Mucosa of descending colon (tissue), 3 donors: ENCODE results near the gene CNOT11. TPM values are rescaled to one million over a fixed set of nuclear protein-coding genes. Genes with fewer than 3 reads are reported as not detected.
A peak's percentile ranks its signal among the peaks of the same experiment; 100 is the strongest.

ENCODE experiments used
- ATAC-seq: fragments of 200-7000 bp; cut with Tn5 transposase; one replicate; pipeline ENCODE4 v1.9.1; 2020; ENCODE audit warnings: mild to moderate bottlenecking, moderate library complexity
- DNase-seq, 3 donors: peaks; one replicate each; pipeline ENCODE4 v3.0.0-alpha.2; 2020
- H3K36me3 ChIP-seq: fragments of 200-600 bp; one replicate; pipeline ENCODE4 v1.8.0; 2021; ENCODE audit warnings: low read depth, mild to moderate bottlenecking
- H3K4me1 ChIP-seq: fragments of 200-600 bp; one replicate; pipeline ENCODE4 v1.8.0; 2021; ENCODE audit warnings: low read depth, mild to moderate bottlenecking
- H3K4me3 ChIP-seq: fragments of 200-600 bp; one replicate; pipeline ENCODE4 v1.8.0; 2021; ENCODE audit warnings: mild to moderate bottlenecking
- H3K9me3 ChIP-seq: fragments of 200-600 bp; one replicate; pipeline ENCODE4 v1.8.0; 2021; ENCODE audit warnings: mild to moderate bottlenecking
- intact Hi-C, 2 donors: fragments of 100-400 bp; cut with DNase I in 1 of 2; cut with micrococcal nuclease in 1 of 2; formaldehyde crosslinking; loops; one replicate each; pipeline versions ENCODE4 v1.11.0 to v1.11.1; 2022; cut with DNase I, micrococcal nuclease
- total RNA-seq, 3 donors: library from RNA; stranded (reverse); fragmentation: NEBNext Ultra II Directional in 2 of 3; extraction: Animal tissue kit (Norgen Biotek cat#: 25700) in 2 of 3; gene quantifications; one replicate each; pipeline versions ENCODE4 v1.2.1 to v1.2.4, GENCODE V29; 2021 to 2023
- TF ChIP-seq, protein P1 (sequence below): fragments of 200-600 bp; IDR thresholded peaks from one replicate; pipeline ENCODE4 v1.8.0; 2022; ENCODE audit warnings: antibody characterized with exemption, mild to moderate bottlenecking
- donor health status: DM: no; HTN: no; CAD: no; lungs with moderate emphysema.
- donor health status: DM: no; HTN: no; CAD: no.
- donor health status: DM: no; HTN: yes; CAD: no.

Gene CNOT11
- total RNA-seq, 3 donors from 2014 or later = 39.3 to 56.7 (median 54.4) TPM

DNA sequence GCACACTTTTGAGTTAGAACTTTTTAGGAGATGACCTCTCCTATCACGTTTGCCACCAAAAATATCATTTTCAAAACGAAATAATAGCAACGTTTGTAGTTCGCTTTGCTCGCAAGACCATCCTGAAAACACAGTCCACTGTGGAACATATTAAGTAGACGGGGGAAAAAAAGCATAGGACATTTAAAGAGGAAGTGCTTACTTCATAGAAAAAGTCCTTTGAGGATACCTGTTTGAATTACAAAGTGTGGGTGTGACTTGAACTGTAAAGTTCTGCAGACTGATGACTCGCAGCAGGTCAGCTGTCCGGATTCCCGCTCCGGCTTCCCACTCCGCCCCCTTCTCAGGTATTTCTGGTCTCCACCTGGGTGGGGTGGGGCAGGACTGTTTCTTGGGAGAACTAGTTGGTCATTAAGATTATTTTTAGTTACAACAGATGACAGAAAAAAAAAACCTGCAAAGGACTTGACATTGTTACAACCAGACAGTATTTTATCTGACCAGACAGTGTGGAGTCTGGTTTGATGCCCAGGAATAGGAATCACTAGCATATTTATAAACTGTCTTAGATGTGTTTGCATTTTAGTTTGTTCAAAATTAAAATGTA lies 13.3 kb downstream of the CNOT11 start:
- Histone ChIP-seq H3K4me3 (no peak overlapping the region), H3K9me3 (no peaks in the 10 kb centered on the region), H3K4me1 (peaks cover 11% of the 10 kb centered on the region), H3K36me3 (no peaks in the 10 kb centered on the region)
- intact Hi-C loops = no loop called here
- DNase-seq = peak; percentile 79 to 85 (median 79)
- peak; percentile 96 for ATAC-seq
- TF ChIP-seq, protein P1, sequence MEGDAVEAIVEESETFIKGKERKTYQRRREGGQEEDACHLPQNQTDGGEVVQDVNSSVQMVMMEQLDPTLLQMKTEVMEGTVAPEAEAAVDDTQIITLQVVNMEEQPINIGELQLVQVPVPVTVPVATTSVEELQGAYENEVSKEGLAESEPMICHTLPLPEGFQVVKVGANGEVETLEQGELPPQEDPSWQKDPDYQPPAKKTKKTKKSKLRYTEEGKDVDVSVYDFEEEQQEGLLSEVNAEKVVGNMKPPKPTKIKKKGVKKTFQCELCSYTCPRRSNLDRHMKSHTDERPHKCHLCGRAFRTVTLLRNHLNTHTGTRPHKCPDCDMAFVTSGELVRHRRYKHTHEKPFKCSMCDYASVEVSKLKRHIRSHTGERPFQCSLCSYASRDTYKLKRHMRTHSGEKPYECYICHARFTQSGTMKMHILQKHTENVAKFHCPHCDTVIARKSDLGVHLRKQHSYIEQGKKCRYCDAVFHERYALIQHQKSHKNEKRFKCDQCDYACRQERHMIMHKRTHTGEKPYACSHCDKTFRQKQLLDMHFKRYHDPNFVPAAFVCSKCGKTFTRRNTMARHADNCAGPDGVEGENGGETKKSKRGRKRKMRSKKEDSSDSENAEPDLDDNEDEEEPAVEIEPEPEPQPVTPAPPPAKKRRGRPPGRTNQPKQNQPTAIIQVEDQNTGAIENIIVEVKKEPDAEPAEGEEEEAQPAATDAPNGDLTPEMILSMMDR = no peak

DNA sequence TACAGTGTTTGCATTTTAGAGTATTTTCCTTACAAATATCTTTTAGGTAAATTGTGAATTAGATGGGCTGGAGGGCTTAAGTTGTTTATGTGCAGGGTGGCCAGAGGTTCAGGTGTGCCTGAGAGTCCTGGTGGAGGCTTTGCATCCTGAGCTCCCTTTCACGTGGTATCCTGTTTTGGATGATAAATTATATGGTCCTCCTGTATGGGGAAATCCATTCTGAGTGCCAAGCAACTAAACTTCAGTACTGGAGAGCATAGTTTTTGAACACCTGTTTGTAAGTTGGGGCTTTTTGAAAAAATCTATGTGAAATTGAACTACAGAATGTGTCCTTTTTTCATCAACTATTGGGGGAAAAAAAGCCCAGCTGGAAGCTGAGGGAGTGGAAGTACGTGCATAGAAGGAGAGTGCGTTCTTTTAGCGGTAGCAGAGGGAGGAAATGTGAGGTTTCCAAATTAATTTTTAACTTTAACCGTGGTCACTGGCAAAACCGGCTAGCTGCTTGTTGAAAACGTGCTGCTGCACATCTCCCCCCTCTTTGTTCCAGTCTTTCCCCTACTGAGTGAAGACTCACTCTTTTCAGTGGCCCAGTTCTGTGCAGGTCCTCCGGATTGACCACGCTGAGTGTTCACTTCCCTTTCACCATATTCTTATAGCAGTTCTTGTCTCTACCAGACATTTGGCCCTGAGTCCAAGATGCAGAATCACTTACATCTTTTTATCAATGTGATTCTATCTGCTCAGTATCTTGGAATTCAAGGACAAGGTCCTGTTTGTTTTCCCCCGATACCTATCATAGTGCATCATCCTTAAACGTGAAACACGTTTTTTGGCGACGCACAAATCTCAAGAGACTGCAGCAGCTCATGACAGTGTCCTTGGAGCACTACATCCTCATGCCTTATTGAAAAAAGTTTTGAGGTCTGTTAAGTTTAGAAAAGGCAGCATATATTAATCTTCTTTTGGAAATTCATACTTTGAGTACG lies 15.3 kb downstream of the CNOT11 start:
- TF ChIP-seq, protein P1 = no peak
- no peak for DNase-seq
- ATAC-seq = peak; percentile 57

DNA sequence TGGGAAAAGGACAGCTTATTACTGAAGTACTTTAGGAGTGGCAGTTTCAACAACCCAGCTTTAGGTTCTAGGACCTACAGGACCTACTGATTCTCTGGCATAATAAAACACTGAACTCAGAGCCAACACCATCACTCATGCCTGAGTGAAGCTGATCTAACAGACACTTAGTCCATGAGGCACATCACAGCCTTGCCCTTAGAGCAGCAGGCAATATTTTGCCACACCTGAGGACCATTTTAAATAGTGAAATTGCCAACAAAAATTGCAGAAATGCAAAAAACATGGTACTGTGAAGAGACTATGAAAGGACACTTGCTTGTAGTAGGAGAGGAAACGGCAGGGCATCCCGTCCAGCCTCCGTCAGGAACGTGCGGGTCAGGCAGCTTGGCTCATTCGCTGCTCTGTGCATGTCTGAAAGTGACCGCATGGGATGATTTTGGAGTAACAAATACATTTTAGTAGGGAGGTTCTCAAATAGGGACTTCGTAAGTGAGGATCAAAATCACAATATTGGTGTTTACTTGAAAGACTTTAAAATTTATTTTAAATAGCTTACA lies 18.1 kb downstream of the CNOT11 start:
- H3K36me3 ChIP-seq = no peaks in the 10 kb centered on the region
- TF ChIP-seq, protein P1 = no peak
- ATAC-seq (no peak), DNase-seq (no peak)
- intact Hi-C loops = no loop called here
- no peaks in the 10 kb centered on the region for H3K9me3 ChIP-seq
- H3K4me1 ChIP-seq = peaks cover 11% of the 10 kb centered on the region
- no peak overlapping the region for H3K4me3 ChIP-seq

More for the DNA sequence above, 15.3 kb downstream of the CNOT11 start:
- H3K4me1 ChIP-seq = peaks cover 11% of the 10 kb centered on the region
- no peaks in the 10 kb centered on the region for H3K36me3 ChIP-seq
- no peaks in the 10 kb centered on the region for H3K9me3 ChIP-seq
- H3K4me3 ChIP-seq = no peak overlapping the region
- intact Hi-C loops = no loop called here

DNA sequence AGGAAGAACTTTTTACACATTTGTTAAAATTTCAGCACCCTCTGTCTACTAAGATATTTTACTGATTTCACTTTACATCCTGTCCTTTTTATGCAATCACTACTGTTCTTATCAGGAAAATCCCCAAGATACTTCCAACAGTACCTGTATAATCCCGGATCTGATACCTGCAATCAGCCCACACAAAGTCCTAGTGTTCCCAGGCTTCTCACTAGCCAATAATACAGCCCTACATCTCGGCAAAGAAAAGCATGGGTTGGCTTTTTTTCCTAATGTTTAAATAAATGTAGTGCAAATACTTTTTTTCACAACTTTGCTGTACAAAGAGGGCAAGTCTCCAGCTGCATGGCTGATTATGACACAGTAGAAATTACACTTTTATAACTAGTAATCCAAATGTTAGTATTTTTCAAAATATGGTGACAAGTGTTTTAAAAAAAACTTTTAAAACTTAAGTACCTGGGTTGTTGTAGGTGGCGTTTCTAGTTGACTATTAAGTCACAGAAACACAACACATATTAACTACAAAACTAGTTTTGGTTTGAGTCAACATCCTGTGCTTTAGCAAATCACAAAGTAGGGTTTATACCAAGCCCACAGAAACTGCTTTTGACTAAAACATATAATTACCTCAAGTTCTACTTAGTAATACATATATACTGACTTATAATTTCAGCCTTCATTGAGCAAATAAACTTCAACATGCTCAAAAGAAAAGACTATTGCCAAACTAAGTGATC lies 19.5 kb downstream of the CNOT11 start:
- Histone ChIP-seq H3K9me3 (no peaks in the 10 kb centered on the region), H3K36me3 (no peaks in the 10 kb centered on the region), H3K4me1 (peaks cover 5% of the 10 kb centered on the region), H3K4me3 (no peak overlapping the region)
- DNase-seq = no peak
- no peak for ATAC-seq
- intact Hi-C loops = no loop called here
- TF ChIP-seq, protein P1 = no peak

DNA sequence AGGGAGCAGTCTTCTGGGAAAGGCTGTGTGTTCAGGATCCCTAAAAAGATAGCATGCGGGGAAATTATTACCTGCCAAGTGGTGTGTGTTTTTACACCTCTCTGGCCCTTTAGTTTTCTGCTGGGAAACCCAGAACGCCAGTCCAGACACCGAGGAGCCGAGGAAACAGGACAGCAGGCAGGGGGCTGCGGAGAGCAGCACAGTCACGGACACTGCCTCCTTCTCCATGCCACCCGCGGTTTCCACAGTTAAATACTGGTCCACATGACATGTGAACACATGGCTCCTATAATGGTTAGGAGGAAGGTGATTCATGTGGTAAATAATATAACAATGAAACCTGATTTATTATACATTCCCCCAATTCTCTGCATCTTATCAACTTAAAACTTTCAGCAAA lies 20.4 kb downstream of the CNOT11 start:
- Histone ChIP-seq H3K36me3 (no peaks in the 10 kb centered on the region), H3K4me3 (no peak overlapping the region), H3K4me1 (peaks cover 2% of the 10 kb centered on the region), H3K9me3 (no peaks in the 10 kb centered on the region)
- DNase-seq (no peak), ATAC-seq (no peak)
- TF ChIP-seq, protein P1 = no peak
- intact Hi-C loops = no loop called here
